K562 (cell line): ENCODE measurements around the gene AP5M1. TPM values are rescaled to one million over a fixed set of nuclear protein-coding genes. Genes with fewer than 3 reads are reported as not detected.
A peak's percentile ranks its signal among the peaks of the same experiment; 100 is the strongest.

Experiments
- ATF3 ChIP-seq, 2 experiments: fragments of 450-650 bp in 1 of 2; sonication (generic) in 1 of 2; formaldehyde crosslinking in 1 of 2; IDR thresholded peaks in 1 of 2; conservative IDR thresholded peaks in 1 of 2; 2 replicates each; pipeline versions ENCODE4 v1.6.1 to v1.8.1; 2016 to 2023; ENCODE audit warnings: mild to moderate bottlenecking in 2 of 2, moderate library complexity in 2 of 2, inconsistent platforms in 1 of 2, missing genetic modification reagents in 1 of 2
- CC2D1A ChIP-seq: fragments of 450-650 bp; IDR thresholded peaks from 2 replicates; pipeline ENCODE4 v1.6.1; 2017; ENCODE audit warnings: mild to moderate bottlenecking
- CLOCK ChIP-seq: fragments of 250-450 bp; sonication (Bioruptor Pico); IDR thresholded peaks from 2 replicates; pipeline ENCODE4 v1.4.0; 2020; ENCODE audit warnings: mild to moderate bottlenecking, moderate library complexity, borderline replicate concordance
- HNRNPLL ChIP-seq: fragments of 200-400 bp; formaldehyde crosslinking; IDR thresholded peaks from 2 replicates; pipeline ENCODE4 v1.6.1; 2017; ENCODE audit warnings: low read length, low read depth, mild to moderate bottlenecking; ENCODE audit not compliant: poor library complexity, severe bottlenecking
- KLF16 ChIP-seq: IDR thresholded peaks from 2 replicates; pipeline ENCODE4 v1.6.1; 2016; ENCODE audit warnings: antibody characterized with exemption
- MNT ChIP-seq, 2 experiments: fragments of 450-650 bp; conservative IDR thresholded peaks; 2 replicates each; pipeline ENCODE4 v1.6.1; 2017; ENCODE audit warnings: mild to moderate bottlenecking in 2 of 2, moderate library complexity in 2 of 2
- MTF1 ChIP-seq: fragments of 250-450 bp; sonication (Bioruptor Pico); IDR thresholded peaks from 2 replicates; pipeline ENCODE4 v1.9.0; 2021; ENCODE audit warnings: moderate library complexity, mild to moderate bottlenecking, inconsistent platforms, borderline replicate concordance
- PML ChIP-seq: IDR thresholded peaks from 2 replicates; pipeline ENCODE4 v1.6.1; 2012; ENCODE audit warnings: low read length, inconsistent platforms
- POLR2H ChIP-seq: IDR thresholded peaks from 2 replicates; pipeline ENCODE4 v1.6.1; 2016; ENCODE audit warnings: missing genetic modification characterization, low read depth, mild to moderate bottlenecking, control low read depth, missing compliant biosample characterization, moderate library complexity
- RFX7 ChIP-seq: fragments of 250-450 bp; sonication (Bioruptor Pico); IDR thresholded peaks from 2 replicates; pipeline ENCODE4 v1.5.1; 2021; ENCODE audit warnings: mild to moderate bottlenecking
- SP1 ChIP-seq: sonication (generic); formaldehyde crosslinking; IDR thresholded peaks from 2 replicates; pipeline ENCODE4 v1.8.1; 2022; ENCODE audit warnings: mild to moderate bottlenecking, missing genetic modification reagents
- TAF9B ChIP-seq: fragments of 450-650 bp; IDR thresholded peaks from 2 replicates; pipeline ENCODE4 v1.6.1; 2018; ENCODE audit warnings: mild to moderate bottlenecking; ENCODE audit not compliant: partially characterized antibody
- TEAD1 ChIP-seq, 2 experiments: fragments of 450-650 bp in 1 of 2; sonication (generic) in 1 of 2; formaldehyde crosslinking; IDR thresholded peaks; 2 replicates each; pipeline versions ENCODE4 v1.4.0 to v1.8.0; 2020 to 2022; ENCODE audit warnings: mild to moderate bottlenecking in 2 of 2, missing genetic modification reagents in 1 of 2
- U2AF1 ChIP-seq: fragments of 200-400 bp; formaldehyde crosslinking; optimal IDR thresholded peaks from 2 replicates; pipeline ENCODE3; 2017; ENCODE audit warnings: mild to moderate bottlenecking, low read depth, low read length, moderate library complexity
- ZNF518B ChIP-seq: fragments of 250-450 bp; sonication (Bioruptor Pico); IDR thresholded peaks from 2 replicates; pipeline ENCODE4 v1.5.0; 2021; ENCODE audit warnings: mild to moderate bottlenecking, moderate library complexity
- ZNF561 ChIP-seq: fragments of 450-650 bp; formaldehyde crosslinking; conservative IDR thresholded peaks from 2 replicates; pipeline ENCODE4 v1.4.0; 2020; ENCODE audit warnings: mild to moderate bottlenecking, moderate library complexity
- polyA plus RNA-seq, 8 experiments: library from polyadenylated mRNA; depleted of rRNA in 4 of 8; stranded (reverse) in 5 of 8; unstranded in 3 of 8; fragments of >200 nt; fragmentation: Nextera tagmentation in 2 of 8; fragmentation: Illumina TruSeq in 1 of 8; extraction: Ambion mirVana in 2 of 8; extraction: Trizol in 1 of 8; gene quantifications; 2 replicates each; pipeline versions ENCODE4 v1.2.1 to v1.2.3, GENCODE V29; 2011 to 2014; ENCODE audit warnings: inconsistent platforms in 1 of 8, missing spikeins in 1 of 8
- total RNA-seq, 7 experiments: library from RNA; depleted of rRNA in 6 of 7; stranded (reverse); fragments of >200 nt in 6 of 7; fragmentation: Illumina TruSeq in 2 of 7; extraction: Trizol in 2 of 7; gene quantifications; 2 replicates each; pipeline versions ENCODE4 v1.2.1 to v1.2.3, GENCODE V29; 2011 to 2021; ENCODE audit warnings: low replicate concordance in 1 of 7

AP5M1 gene
- total and polyA plus RNA-seq, 9 of the 15 experiments (the other 6 are each of a cell fraction or from before 2014, with no cell fraction given) = 16.1 to 51.7 (median 30.9) TPM

GRCh38 chr14:57268161-57269069, at the start of gene AP5M1, which contains the start of gene EXOC5 (continued):
- TF ChIP-seq ATF3 (IDR thresholded peaks at IDR 0.05) (no peak), ATF3 (CRISPR knock-in tag; conservative IDR thresholded peaks at IDR 0.05) (no peak), POLR2H (tag) (0 out of 2 replicates have a peak, but pooled peaks have one; percentile 22), ZNF518B (no peak), MTF1 (CRISPR knock-in tag) (no peak), RFX7 (CRISPR knock-in tag) (no peak), TAF9B (peak; percentile 51), HNRNPLL (peak; percentile 61), CLOCK (CRISPR knock-in tag) (no peak), ZNF561 (CRISPR knock-in tag) (no peak), KLF16 (peak; percentile 50; the same call in 1 of the 2 replicates), PML (peak; percentile 54; the same call in 1 of the 2 replicates), MNT (conservative IDR thresholded peaks at IDR 0.05) (peak; percentile 45 to 83; a peak in 3 of 4 replicates), SP1 (CRISPR knock-in tag) (0 out of 2 replicates have a peak, but pooled peaks have one; percentile 14), U2AF1 (no peak), TEAD1 (CRISPR knock-in tag; IDR thresholded peaks at IDR 0.05) (peak in 1 of 2 experiments; percentile 16; a peak in 1 of 4 replicates), CC2D1A (no peak)
